IMR-90 (cell line): Measurements from ENCODE around the gene DVL1. TPM values are rescaled to one million over a fixed set of nuclear protein-coding genes. Genes with fewer than 3 reads are reported as not detected.

Experiments
- ATAC-seq: fragments of 200-7000 bp; cut with Tn5 transposase; 2 replicates; pipeline ENCODE4 v1.9.1; 2020; ENCODE audit warnings: low read depth, mild to moderate bottlenecking, moderate library complexity
- BruUV-seq: library from RNA; stranded (reverse); fragments of 400-500 nt; replicated peaks from 2 replicates; lab custom pipeline; 2021; lab: Mats Ljungman, UMichigan
- CTCF ChIA-PET: fragments of 300-600 bp; formaldehyde crosslinking; extraction: SDS; loops from one replicate; lab custom pipeline; 2021; ENCODE audit warnings: antibody characterized with exemption; lab: Yijun Ruan, JAX
- POLR2A ChIA-PET: fragments of 300-600 bp; sonication (Branson Sonifier 250); formaldehyde crosslinking; loops from one replicate; lab custom pipeline; 2022; ENCODE audit warnings: antibody characterized with exemption; ENCODE audit not compliant: unreplicated experiment; lab: Charles Lee
- DNase-seq: peaks from one replicate; pipeline ENCODE4 v3.0.0; 2013
- H2AFZ ChIP-seq: replicated peaks from 2 replicates; pipeline ENCODE3; 2013; ENCODE audit warnings: low read length, mild to moderate bottlenecking; ENCODE audit not compliant: poor library complexity
- H2AK5ac ChIP-seq: 2 replicates; pipeline ENCODE4 v1.6.1; 2013; ENCODE audit warnings: low read depth, low read length, inconsistent platforms
- H2AK9ac ChIP-seq: replicated peaks from 2 replicates; pipeline ENCODE3; 2013; ENCODE audit warnings: mild to moderate bottlenecking, low read depth, low read length, moderate library complexity; ENCODE audit not compliant: poor library complexity
- H2BK120ac ChIP-seq: 2 replicates; pipeline ENCODE4 v1.6.1; 2013; ENCODE audit warnings: low read depth, low read length, inconsistent platforms
- H2BK15ac ChIP-seq: 3 replicates; pipeline ENCODE4 v1.6.1; 2013; ENCODE audit warnings: low read depth, low read length, inconsistent platforms
- H2BK20ac ChIP-seq: 2 replicates; pipeline ENCODE4 v1.6.1; 2013; ENCODE audit warnings: low read depth, mild to moderate bottlenecking, inconsistent platforms, low read length, moderate library complexity
- H2BK5ac ChIP-seq: 2 replicates; pipeline ENCODE4 v1.6.1; 2013; ENCODE audit warnings: mild to moderate bottlenecking, low read depth, low read length, inconsistent platforms; ENCODE audit not compliant: poor library complexity, severe bottlenecking
- H3K14ac ChIP-seq: replicated peaks from 2 replicates; pipeline ENCODE4 v1.6.1; 2013; ENCODE audit warnings: low read depth, low read length, inconsistent platforms
- H3K18ac ChIP-seq: 2 replicates; pipeline ENCODE4 v1.6.1; 2013; ENCODE audit warnings: low read depth, low read length, control low read depth
- H3K23ac ChIP-seq: 2 replicates; pipeline ENCODE4 v1.6.1; 2013; ENCODE audit warnings: low read depth, low read length, inconsistent platforms
- H3K27ac ChIP-seq: 2 replicates; pipeline ENCODE4 v1.5.1; 2013; ENCODE audit warnings: mild to moderate bottlenecking, control low read depth, low read length; ENCODE audit not compliant: insufficient read depth
- H3K27me3 ChIP-seq: 2 replicates; pipeline ENCODE4 v1.6.1; 2013; ENCODE audit warnings: low read length; ENCODE audit not compliant: control insufficient read depth, insufficient read depth
- H3K36me3 ChIP-seq: 2 replicates; pipeline ENCODE4 v1.6.1; 2013; ENCODE audit warnings: low read length, mixed read lengths; ENCODE audit not compliant: control insufficient read depth, insufficient read depth
- H3K4ac ChIP-seq: 2 replicates; pipeline ENCODE4 v1.6.1; 2013; ENCODE audit warnings: low read depth, low read length, inconsistent platforms
- H3K4me1 ChIP-seq: 2 replicates; pipeline ENCODE4 v1.6.1; 2013; ENCODE audit warnings: low read length, mixed read lengths; ENCODE audit not compliant: control insufficient read depth, insufficient read depth
- H3K4me2 ChIP-seq: 2 replicates; pipeline ENCODE4 v1.6.1; 2013; ENCODE audit warnings: low read depth, mild to moderate bottlenecking, control low read depth, low read length, moderate library complexity
- H3K4me3 ChIP-seq: 2 replicates; pipeline ENCODE4 v1.5.1; 2013; ENCODE audit warnings: low read depth, mild to moderate bottlenecking, control low read depth, low read length, moderate library complexity; ENCODE audit not compliant: insufficient read depth
- H3K56ac ChIP-seq: 2 replicates; pipeline ENCODE4 v1.6.1; 2013; ENCODE audit warnings: low read length, inconsistent platforms; ENCODE audit not compliant: insufficient read depth; ENCODE audit errors: extremely low read depth
- H3K79me1 ChIP-seq, 2 experiments: 2 replicates each; pipeline ENCODE4 v1.6.1; 2013; ENCODE audit warnings: low read length in 2 of 2, inconsistent platforms in 1 of 2, low read depth in 1 of 2
- H3K9ac ChIP-seq: 2 replicates; pipeline ENCODE4 v1.6.1; 2013; ENCODE audit warnings: low read depth, low read length, control low read depth
- H3K9me1 ChIP-seq: 2 replicates; pipeline ENCODE4 v1.6.1; 2013; ENCODE audit warnings: low read length, inconsistent platforms; ENCODE audit not compliant: insufficient read depth
- H3K9me3 ChIP-seq: 2 replicates; pipeline ENCODE4 v1.6.1; 2013; ENCODE audit warnings: low read length; ENCODE audit not compliant: control insufficient read depth, insufficient read depth
- H4K20me1 ChIP-seq: 2 replicates; pipeline ENCODE4 v1.6.1; 2013; ENCODE audit warnings: low read length, inconsistent platforms; ENCODE audit not compliant: insufficient read depth
- H4K5ac ChIP-seq: 2 replicates; pipeline ENCODE4 v1.6.1; 2013; ENCODE audit warnings: mild to moderate bottlenecking, low read depth, low read length, control low read depth
- H4K8ac ChIP-seq, 2 experiments: 2 replicates each; pipeline ENCODE4 v1.6.1; 2013; ENCODE audit warnings: low read depth in 2 of 2, low read length in 2 of 2, control low read depth in 1 of 2, inconsistent platforms in 1 of 2
- H4K91ac ChIP-seq: 2 replicates; pipeline ENCODE4 v1.6.1; 2013; ENCODE audit warnings: low read depth, low read length, inconsistent platforms; ENCODE audit not compliant: insufficient read depth
- CEBPB ChIP-seq: IDR thresholded peaks from 2 replicates; pipeline ENCODE4 v1.6.1; 2012; ENCODE audit warnings: low read depth, low read length, improper control_type of control experiment
- CHD1 ChIP-seq: IDR thresholded peaks from 2 replicates; pipeline ENCODE4 v1.6.1; 2012; ENCODE audit warnings: low read depth, low read length, improper control_type of control experiment
- MXI1 ChIP-seq: IDR thresholded peaks from 2 replicates; pipeline ENCODE4 v1.6.1; 2012; ENCODE audit warnings: low read depth, mild to moderate bottlenecking, low read length, moderate library complexity, borderline replicate concordance
- NFE2L2 ChIP-seq: fragments of 150-350 bp; IDR thresholded peaks from 2 replicates; pipeline ENCODE4 v1.6.1; 2016; ENCODE audit warnings: low read depth, mild to moderate bottlenecking, low read length
- POLR2A ChIP-seq: IDR thresholded peaks from 2 replicates; pipeline ENCODE4 v1.6.1; 2012; ENCODE audit warnings: mild to moderate bottlenecking, low read depth, low read length
- RCOR1 ChIP-seq: IDR thresholded peaks from 2 replicates; pipeline ENCODE4 v1.6.1; 2012; ENCODE audit warnings: mild to moderate bottlenecking, low read length, improper control_type of control experiment; ENCODE audit not compliant: insufficient replicate concordance
- WGBS, 2 experiments: methylation state at CpG; one replicate each; pipeline versions ENCODE4 v1.1.5 to v1.1.7; 2013; ENCODE audit warnings: missing lambda C conversion rate in 2 of 2; ENCODE audit not compliant: insufficient read length in 1 of 2; ENCODE audit errors: extremely low coverage in 2 of 2; 5-methylcytosine and 5-hydroxymethylcytosine counted together
- dilution Hi-C: fragments of 300-500 bp; cut with HindIII; formaldehyde crosslinking; loops from one replicate; pipeline ENCODE4 v1.14.3; 2018; ENCODE audit warnings: low sequenced_read_pairs; ENCODE audit not compliant: unreplicated experiment
- in situ Hi-C: fragments of 300-500 bp; cut with MboI; formaldehyde crosslinking; loops from 3 replicates; pipeline ENCODE4 v1.14.3; 2019; ENCODE audit warnings: low sequenced_read_pairs, inconsistent platforms, mixed read lengths
- intact Hi-C: fragments of 100-400 bp; cut with micrococcal nuclease; formaldehyde crosslinking; loops from 2 replicates; pipeline ENCODE4 v1.10.0; 2022
- polyA plus RNA-seq, 3 experiments: library from polyadenylated mRNA; depleted of rRNA; stranded (reverse); fragments of >200 nt; gene quantifications; 2 replicates each; pipeline ENCODE4 v1.2.3, GENCODE V29; 2012; ENCODE audit warnings: low replicate concordance in 1 of 3
- total RNA-seq: library from RNA; depleted of rRNA; stranded (reverse); fragments of >200 nt; gene quantifications from 2 replicates; pipeline ENCODE4 v1.2.3, GENCODE V29; 2012
- TF ChIP-seq, protein P1 (sequence below): fragments of 150-350 bp; IDR thresholded peaks from 2 replicates; pipeline ENCODE4 v1.6.1; 2016; ENCODE audit warnings: low read depth, mild to moderate bottlenecking, low read length, moderate library complexity, borderline replicate concordance

DVL1 gene
- total and polyA plus RNA-seq, 2 of the 4 experiments (the other 2 are of a cell fraction): 27.2 to 35.9 TPM

GRCh38 chr1:1321477-1321876 lies 27.7 kb downstream of the DVL1 start:
- Histone ChIP-seq H3K79me1 (peaks cover 4 to 73% of the 10 kb centered on the region in 2 experiments), H3K27me3 (no peaks in the 10 kb centered on the region), H3K4me1 (peaks cover 16% of the 10 kb centered on the region; the same call in 1 of the 2 replicates), H2BK5ac (no peak overlapping the region), H4K8ac (no peak overlapping the region), H3K18ac (no peak overlapping the region), H2BK15ac (no peak overlapping the region), H3K9me1 (peaks cover 4% of the 10 kb centered on the region), H2AK5ac (no peak overlapping the region), H3K23ac (no peak overlapping the region), H3K14ac (no peak overlapping the region), H2AFZ (no peak overlapping the region), H3K9me3 (no peaks in the 10 kb centered on the region), H3K9ac (no peak overlapping the region), H3K4ac (no peak overlapping the region), H2AK9ac (no peak overlapping the region), H3K27ac (no peak overlapping the region; the same call in 1 of the 2 replicates), H3K4me3 (no peak overlapping the region), H4K91ac (no peak overlapping the region), H2BK120ac (no peak overlapping the region), H3K36me3 (peaks cover 25% of the 10 kb centered on the region), H4K5ac (no peak overlapping the region), H4K20me1 (peaks cover 73% of the 10 kb centered on the region), H3K56ac (no peak overlapping the region), H3K4me2 (no peak overlapping the region), H2BK20ac (no peak overlapping the region)
- no peak for TF ChIP-seq CHD1
- no peak for TF ChIP-seq RCOR1
- no peak for TF ChIP-seq POLR2A
- TF ChIP-seq MXI1: no peak
- TF ChIP-seq CEBPB: no peak
- TF ChIP-seq, protein P1, sequence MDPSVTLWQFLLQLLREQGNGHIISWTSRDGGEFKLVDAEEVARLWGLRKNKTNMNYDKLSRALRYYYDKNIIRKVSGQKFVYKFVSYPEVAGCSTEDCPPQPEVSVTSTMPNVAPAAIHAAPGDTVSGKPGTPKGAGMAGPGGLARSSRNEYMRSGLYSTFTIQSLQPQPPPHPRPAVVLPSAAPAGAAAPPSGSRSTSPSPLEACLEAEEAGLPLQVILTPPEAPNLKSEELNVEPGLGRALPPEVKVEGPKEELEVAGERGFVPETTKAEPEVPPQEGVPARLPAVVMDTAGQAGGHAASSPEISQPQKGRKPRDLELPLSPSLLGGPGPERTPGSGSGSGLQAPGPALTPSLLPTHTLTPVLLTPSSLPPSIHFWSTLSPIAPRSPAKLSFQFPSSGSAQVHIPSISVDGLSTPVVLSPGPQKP: no peak
- TF ChIP-seq NFE2L2: no peak
- ATAC-seq (no peak), DNase-seq (no peak)
- 92% methylated on average over 7 of the region's 8 CpGs; no CpG with 5 or more reads in 1 of the 2 experiments for WGBS, 2 experiments
- ChIA-PET CTCF (no interaction called here), POLR2A (no interaction called here)
- in situ Hi-C loops: no loop called here
- intact Hi-C loops: no loop called here
- no TSS peak for BruUV-seq
- dilution Hi-C loops: no loop called here
